ENCODE results near the gene CACNA1B.
"Not testable (repeated sequence)": the region's sequence is repeated elsewhere in the genome, so short reads cannot be mapped to it uniquely, and the experiment has no call there.

DNA sequence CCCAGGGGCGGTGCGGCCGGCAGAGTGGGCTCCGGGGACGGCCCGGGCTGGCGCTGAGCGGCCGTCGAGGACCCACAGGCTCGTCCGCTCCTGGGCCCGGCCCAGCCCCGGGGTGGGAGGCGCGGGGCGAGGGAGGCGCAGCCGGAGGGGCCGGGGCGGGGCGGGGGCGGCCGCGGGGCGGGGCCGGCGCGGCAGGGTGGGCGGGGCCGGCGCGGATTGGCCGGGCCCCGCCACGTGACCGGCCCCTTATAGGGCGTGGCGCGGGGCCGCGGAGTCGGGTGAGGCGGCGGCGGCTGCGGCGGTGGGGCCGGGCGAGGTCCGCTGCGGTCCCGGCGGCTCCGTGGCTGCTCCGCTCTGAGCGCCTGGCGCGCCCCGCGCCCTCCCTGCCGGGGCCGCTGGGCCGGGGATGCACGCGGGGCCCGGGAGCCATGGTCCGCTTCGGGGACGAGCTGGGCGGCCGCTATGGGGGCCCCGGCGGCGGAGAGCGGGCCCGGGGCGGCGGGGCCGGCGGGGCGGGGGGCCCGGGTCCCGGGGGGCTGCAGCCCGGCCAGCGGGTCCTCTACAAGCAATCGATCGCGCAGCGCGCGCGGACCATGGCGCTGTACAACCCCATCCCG, at the start of gene CACNA1B:
- TF ChIP-seq, protein P1, sequence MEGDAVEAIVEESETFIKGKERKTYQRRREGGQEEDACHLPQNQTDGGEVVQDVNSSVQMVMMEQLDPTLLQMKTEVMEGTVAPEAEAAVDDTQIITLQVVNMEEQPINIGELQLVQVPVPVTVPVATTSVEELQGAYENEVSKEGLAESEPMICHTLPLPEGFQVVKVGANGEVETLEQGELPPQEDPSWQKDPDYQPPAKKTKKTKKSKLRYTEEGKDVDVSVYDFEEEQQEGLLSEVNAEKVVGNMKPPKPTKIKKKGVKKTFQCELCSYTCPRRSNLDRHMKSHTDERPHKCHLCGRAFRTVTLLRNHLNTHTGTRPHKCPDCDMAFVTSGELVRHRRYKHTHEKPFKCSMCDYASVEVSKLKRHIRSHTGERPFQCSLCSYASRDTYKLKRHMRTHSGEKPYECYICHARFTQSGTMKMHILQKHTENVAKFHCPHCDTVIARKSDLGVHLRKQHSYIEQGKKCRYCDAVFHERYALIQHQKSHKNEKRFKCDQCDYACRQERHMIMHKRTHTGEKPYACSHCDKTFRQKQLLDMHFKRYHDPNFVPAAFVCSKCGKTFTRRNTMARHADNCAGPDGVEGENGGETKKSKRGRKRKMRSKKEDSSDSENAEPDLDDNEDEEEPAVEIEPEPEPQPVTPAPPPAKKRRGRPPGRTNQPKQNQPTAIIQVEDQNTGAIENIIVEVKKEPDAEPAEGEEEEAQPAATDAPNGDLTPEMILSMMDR (IDR thresholded peaks at IDR 0.05) = not testable (repeated sequence)
- TF ChIP-seq ZFX (IDR thresholded peaks at IDR 0.05; ENCODE audit: borderline replicate concordance) = not testable (repeated sequence)
